ENCODE data around the gene FCSK.

FCSK gene

DNA sequence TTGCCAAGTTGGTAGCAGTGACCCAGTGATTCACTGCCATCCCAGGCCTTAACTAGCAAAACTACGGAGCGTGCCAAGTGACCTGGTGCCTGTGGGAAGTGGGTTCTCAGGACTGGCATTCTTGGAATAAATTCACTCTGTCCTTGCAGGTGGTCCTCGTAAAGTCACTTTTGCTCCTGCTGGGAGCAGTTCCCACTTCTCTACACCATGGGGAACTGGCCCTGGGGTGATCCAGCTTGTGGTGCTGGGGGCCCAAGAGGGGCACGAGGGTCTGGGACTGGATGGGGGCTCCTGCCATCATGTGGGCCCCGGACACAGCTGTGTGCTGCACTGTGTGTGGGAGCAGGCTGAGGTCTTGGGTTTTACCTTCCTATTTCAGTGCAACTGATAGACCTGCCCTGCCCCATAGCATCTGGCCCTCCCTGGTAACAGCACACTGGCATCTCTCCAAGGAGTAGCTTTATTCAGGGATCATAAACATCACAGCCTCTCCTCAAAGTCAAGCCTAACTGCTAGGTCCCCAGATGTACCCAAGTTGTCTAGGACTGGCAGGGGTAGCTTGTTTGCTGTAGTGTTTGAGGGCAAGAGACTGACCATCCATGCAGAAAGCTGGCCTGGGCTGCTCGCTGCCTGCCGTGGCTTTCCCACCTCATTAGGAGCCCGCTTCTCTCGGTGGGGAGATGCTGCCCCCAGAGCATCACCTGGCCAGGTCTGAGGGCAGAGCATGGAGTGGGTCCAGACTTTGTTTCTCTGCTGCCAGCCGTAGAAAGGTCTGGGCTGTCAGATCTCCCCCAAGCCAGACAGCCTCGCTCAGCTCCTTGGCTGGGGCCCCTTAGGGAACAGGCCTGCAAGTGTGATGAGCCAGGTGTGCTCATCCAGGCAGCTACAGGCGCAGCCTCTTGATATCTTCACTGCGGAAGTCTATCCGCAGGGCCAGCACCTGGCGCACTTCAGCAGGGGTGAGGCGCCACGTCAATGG is 26.0 kb downstream of the FCSK start:
- no peak for DNase-seq (ENCODE audit: low spot score)

DNA sequence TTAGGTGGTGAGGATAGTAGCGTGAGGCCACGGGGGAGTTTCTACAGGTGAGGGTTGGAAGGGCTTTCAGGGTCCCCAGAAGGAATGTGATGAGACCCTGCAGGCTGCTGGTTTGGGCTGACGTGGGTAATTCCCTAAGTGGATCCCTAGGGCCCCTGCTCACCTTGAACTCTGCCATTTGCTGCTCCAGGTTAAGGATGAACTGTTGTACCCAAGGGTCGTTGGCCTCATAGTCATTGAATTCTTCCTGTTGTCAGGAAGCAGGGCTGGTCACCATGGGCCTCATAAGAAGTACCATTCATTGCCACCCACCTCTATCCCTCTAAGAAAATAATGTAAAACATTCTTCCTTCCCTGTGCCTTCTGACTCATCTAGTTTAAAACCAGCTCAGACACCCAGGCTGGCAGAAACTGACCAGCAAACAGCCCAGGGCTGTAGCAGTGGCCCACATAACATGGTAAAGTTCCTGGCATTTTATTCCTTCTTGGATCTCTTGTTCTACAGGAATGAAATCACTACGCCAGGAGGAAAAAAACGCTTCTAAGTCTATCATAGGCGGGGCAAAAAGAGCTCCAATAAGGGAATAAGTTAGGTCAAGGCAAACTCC is 27.6 kb downstream of the FCSK start:
- no peak for DNase-seq (ENCODE audit: low spot score)

DNA sequence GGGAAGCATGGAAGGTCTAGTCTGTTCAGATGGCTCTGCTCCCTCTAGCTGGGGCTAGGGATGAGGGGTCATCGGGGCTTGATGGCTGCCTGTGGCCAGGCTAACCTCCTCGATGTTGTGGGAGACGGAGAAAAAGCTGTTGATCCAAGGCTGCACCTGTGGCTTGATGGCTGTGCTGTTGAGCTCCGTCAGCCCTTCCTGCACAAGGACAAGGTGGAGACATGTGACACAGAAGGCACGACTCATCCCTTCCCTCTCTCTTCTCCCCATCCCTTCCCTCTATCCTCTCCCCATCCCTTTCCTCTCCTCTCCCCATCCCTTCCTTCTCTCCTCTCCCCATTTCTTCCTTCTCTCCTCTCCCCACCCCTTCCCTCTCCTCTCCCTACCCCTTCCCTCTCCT is 28.2 kb downstream of the FCSK start:
- DNase-seq (ENCODE audit: low spot score): no peak

DNA sequence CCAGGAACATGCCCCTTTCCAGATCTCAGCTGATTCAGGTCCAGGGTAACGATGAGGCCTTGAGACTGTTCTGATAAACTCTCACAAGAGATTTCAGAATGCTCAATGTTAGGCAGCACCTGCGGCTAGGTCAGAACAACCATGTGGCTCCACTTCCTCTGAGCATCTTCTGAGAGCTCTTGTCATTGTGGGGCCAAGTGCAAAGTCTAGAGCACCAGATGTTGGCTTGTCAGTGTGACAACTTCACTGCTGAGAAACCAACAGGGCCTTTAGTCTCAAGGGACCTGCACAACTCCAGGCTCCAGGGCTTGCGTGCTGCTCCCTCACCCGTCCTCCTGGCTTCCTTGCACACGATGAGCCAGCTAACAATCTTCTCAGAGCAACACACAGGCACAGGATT is 29.0 kb downstream of the FCSK start:
- peak; percentile 87 for DNase-seq (ENCODE audit: low spot score)

DNA sequence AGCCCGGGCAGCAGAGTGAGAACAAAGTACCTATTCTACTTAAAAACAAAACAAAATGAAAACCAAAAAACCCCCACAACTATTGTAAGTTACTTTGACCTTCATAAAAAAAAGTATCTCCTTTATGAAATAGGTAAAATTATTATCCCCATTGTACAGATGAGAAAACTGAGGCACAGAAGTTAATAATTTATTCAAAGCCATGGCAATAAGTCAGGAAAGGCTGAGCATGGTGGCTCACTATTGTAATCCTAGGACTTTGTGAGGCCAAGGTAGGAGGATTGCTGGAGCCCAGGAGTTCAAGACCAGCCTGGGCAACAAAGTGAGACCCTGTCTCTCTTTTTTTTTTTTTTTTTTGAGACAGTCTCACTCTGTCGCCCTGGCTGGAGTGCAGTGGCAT is 30.5 kb downstream of the FCSK start:
- DNase-seq (ENCODE audit: low spot score): no peak

DNA sequence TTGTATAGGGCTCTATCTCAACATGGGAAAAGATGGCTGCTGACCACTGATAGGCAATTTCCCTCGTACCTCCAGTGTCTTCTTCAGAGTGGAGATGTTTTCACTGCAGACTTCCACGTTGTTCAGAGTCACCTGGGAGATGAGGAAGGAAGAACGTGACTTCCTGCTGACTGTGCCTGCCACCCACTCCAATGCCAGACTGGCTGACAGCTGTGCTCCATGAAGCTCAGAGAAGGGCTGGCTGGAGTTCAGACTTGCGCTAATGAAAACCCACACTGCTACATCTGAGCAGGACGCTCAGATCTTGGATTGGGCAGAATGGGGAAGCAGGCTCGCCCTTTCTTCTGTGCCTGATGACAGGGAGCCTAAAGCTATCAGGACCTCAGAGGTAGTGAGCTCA is 35.9 kb downstream of the FCSK start:
- no peak for DNase-seq (ENCODE audit: low spot score)

DNA sequence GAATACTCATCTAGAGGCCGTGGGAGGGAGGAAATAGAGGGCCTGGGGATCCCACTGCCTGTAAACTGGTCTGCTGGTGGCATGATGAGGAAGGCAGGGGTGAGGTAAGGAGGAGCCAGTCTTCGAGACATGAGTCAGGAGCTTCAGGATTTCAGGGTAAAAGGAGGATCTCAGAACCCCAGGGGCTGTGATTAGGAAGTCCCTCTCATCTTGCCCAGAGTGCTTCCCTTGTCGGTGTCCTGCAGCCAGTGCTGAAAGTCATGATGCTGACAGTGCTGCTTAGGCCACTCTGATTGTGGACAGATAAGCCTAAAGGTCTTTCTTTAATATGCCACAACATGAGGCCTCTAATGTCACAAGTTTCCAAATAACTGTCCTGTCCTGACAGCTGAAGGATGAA is 39.4 kb downstream of the FCSK start:
- DNase-seq (ENCODE audit: low spot score): no peak

DNA sequence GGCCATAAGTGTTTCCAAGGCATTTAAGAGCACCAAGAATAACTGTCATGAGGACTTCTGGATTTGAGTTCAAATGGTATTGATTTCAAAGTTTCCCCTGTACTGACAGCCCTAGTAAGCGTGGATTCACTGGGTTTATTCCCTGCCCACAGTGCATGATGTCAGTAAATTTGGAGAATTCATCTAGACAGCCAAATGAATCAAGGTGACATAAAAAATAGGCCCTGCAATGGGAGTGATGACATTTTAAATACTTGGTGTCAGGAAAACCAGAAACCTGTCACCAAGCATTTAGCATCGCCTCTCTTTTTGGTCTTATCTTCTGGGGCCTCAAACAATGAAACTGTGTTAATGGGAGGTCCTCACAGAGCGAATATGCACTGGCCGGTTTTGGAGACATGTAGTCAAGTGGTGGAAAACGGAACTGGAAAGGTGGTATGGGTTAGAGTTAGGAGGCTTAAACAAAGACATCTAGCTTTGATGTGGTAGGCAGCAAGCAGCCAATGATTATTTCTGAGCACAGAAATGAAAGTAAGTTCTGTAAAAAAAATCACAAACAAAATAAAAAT is 39.9 kb downstream of the FCSK start:
- no peak for DNase-seq (ENCODE audit: low spot score)

DNA sequence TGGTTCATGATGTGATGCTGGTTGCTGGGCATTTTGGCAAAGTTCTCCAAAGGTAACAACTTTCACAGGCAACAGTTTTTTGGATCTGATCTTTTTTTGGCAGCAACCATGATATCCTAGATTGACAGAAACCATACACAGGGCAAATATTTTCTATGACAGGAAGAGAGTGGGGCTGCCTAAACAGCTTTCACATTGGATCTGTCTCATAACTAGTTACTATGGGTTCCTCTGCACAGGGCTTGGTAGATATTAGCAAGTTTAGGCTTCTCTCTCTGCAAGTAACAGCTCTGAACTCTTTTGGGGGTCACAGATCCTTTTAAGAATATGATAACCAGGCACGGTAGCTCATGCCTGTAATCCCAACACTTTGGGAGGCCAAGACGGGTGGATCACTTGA is 40.4 kb downstream of the FCSK start:
- no peak for DNase-seq (ENCODE audit: low spot score)

DNA sequence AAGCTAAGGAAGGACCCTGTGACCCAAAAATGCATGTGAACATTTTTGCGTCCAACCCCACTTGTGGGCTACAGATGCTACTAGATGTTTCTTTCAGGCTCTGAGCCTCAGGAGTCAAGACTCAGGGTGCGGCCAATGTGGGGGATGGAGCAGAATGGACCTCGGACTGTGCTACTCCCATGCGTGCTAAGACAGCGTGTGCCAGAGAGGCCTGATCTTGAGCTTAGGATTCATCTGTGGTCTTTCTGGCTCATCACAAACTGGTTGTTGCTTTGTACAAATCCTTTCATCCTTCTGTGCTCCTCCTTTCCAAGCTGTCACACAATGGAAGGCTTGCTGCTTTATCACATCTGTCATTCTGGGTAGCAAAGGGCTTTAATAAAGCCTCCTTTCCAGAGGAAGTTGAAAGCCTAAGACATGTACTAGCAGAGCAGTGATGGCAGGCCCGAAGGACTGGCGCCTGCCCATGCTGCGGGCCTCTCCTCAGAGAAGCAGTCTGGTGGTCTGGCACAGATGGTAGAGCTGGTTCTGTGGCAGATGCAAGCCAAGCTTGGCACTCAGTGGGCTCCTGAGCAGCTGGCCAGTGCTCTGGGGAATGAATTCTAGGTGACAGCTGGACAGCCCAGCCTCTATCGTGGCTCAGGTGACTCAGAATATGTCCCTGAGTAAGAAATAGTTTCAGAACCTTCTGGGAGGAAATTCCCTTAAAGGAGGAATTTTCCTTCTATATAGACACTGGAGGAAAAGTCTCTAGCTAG is 41.2 kb downstream of the FCSK start:
- DNase-seq (ENCODE audit: low spot score): no peak

DNA sequence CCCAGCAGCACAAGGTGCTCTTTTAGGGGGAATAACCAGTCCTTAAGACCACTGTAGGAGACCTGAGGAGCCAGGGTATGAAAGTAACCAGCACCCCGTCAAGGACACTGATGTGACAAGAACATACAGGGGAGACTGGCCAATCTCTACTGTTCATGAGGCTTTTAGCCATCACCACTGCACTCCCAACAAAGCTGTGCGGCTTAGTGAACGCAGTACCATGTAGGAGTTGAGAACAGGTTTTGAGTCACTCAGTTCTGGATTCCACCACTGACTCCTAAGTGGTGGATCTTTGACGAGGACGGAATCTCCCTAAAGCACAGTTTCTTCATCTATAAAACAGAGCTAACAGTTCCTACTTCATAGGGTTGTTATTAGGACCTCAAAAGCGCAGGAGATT is 42.1 kb downstream of the FCSK start:
- DNase-seq (ENCODE audit: low spot score): no peak

DNA sequence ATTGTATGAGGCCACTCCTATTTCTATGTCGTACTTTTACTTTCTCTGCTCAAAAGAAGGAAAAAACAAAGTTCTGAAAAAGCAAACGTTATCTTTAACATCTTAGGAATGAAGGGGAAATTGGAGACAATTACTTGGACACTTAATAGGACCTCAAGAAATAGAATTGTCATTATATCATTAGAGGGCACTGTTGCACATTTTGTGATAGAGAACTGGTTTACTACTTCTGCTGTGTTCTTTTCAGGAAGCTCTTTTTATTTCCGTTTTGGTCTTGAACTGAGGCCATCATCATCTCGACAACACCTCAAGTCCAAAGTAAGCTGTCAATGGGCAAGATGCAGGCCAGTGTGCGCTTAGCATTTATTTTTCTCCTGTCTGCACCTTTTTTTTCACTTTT is 54.4 kb downstream of the FCSK start:
- peak; percentile 67 for DNase-seq (ENCODE audit: low spot score)

DNA sequence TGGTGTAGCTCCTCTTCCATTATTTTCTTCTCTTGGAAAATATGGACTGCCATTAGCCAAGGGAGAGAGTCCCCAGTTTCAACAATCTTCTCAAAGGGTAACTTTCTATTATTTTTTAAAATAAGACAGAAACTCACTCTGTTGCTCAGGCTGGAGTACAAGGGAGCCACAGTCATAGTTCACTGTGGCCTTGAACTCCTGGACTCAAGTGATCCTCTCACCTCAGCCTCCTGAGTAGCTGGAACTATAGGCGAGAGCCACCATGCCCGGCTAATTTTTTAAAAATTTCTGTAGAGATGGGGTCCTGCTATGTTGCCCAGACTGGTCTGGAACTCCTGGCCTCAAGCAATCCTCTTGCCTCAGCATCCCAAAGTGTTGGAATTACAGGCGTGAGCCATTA is 55.8 kb downstream of the FCSK start:
- no peak for DNase-seq (ENCODE audit: low spot score)

DNA sequence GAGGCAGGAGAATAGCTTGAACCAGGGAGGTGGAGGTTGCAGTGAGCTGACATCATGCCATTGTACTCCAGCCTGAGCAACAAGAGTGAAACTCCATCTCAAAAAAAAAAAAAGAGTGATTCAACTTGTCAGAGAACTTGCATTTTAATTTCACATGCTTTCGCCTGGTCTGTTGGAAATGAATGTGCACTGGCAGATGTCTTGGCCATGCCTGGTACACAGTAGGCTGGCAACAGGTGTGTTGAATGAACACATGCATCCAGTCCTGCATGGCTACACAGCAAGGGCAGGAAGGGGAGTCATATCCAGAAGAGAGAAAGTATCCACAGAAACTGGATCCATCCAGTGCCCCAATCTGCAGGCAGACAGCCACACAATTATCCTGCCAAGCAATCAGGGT is 57.4 kb downstream of the FCSK start:
- no peak for DNase-seq (ENCODE audit: low spot score)

DNA sequence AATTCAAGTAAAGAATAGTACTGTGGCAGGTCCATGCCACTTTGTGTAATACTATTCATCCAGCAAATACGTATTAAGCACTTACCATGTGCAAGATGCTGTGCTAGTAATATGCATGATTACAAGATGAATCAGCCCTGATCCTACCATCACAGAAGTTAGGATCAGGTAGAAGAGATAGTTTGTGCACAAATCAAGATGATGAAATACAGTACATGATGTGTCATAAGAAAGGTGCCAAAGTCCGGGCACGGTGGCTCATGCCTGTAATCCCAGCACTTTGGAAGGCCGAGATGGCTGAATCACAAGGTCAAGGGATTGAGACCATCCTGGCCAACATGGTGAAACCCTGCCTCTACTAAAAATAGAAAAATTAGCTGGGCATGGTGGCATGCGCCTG is 58.1 kb downstream of the FCSK start:
- no peak for DNase-seq (ENCODE audit: low spot score)

DNA sequence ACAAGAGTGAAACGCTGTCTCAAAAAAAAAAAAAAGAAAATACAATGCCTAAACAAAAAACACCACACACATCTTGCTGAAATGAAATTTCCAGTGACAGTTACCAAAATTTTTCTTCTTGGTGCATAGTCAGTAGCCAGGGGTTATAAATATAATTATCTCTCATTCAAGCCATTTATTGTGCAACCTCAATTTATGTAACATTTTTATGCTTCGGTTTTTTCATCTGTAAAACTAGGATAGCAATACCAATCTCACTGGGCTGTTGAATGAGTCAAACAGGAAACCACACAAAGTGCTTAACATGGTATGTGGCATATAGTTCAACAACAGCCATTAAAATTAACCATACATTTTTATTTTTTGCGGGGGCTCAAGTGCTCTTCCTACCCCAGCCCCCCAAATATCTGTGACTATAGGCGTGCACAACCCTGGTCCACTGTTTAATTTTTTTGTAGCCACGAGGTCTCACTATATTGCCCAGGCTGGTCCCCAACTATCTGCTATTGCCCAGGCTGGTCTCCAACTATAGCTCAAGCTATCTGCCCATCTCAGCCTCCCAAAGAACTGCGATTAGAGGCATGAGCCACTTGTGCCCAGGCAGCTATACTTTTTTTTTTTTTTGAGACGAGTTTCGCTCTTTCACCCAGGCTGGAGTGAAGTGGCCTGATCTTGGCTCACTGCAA is 66.4 kb downstream of the FCSK start:
- no peak for DNase-seq (ENCODE audit: low spot score)

DNA sequence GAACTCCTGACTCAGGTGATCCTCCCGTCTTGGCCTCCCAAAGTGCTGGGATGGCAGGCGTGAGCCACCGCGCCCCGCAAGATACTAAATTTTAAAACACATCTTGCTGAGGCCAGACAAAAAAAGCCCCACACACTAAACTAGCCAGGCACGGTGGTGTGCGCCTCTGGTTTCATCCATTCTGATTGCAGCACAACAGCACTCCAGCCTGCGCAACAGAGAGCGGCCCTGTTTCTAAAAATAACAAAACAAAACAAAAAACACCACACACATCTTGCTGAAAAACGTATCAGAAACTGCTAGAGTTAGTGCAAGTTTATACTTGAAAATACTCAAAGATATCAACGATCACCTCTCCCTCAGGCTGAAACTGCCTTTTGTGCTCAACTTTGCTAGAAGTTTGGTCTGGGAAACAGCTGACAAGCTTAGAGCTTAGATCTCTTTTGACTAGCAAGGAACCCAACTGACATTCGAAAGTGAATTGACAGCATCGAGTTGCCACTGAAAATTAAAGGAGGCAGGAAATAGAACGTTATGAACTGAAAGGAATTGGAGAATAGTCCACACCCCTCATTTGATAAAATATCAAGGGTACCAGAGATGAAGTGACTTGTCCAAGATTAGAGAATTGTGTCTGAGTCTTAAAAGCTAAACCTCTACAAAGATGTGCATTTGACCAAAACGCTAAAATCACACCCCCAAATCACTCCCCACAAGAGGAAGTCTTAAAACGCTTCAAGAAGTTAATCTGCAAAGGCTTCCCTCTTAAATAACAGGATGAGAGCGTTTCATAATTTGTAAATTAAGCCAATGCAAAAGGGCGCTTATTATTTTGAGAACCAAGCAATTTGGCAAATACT is 68.1 kb downstream of the FCSK start:
- peak; percentile 47 for DNase-seq (ENCODE audit: low spot score)

DNA sequence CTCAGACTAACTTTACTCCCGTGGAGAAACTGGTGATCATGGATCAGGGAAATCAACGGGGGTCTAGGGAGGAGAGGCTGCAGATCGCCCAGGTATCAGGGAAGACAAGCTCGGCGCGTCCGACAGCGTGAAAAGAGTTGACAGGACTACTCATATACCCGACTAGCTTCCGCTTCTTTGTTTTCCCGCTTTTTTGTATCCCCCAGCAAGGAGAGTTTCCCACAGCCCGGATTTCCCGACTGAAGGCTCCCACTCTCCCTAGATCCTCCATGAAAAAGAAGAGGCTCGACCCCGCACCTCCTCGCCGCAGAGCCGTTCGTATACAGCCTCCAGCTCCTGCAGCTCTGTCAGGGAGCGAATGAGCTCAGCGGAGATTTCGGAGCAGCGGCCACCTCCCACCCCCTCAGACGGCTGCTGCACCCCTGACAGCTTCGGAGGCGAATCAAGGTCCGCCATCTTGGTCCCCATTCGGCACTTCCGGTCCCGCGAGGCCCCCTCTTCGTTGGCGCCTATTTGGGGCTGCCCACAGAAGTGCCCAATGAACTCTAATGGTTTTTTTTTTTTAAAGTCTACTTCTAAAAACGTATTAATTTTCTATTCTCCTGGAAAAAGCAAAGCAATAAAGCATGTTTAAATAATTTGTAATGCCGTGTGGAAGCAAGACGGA is 68.8 kb downstream of the FCSK start, which contains the start of gene COG4:
COG4 (minus strand) TSS at position 479 of the 667 bp plus-strand sequence; CDS start at position 468, 11 bp downstream.
- peak; percentile 95 for DNase-seq (ENCODE audit: low spot score)

DNA sequence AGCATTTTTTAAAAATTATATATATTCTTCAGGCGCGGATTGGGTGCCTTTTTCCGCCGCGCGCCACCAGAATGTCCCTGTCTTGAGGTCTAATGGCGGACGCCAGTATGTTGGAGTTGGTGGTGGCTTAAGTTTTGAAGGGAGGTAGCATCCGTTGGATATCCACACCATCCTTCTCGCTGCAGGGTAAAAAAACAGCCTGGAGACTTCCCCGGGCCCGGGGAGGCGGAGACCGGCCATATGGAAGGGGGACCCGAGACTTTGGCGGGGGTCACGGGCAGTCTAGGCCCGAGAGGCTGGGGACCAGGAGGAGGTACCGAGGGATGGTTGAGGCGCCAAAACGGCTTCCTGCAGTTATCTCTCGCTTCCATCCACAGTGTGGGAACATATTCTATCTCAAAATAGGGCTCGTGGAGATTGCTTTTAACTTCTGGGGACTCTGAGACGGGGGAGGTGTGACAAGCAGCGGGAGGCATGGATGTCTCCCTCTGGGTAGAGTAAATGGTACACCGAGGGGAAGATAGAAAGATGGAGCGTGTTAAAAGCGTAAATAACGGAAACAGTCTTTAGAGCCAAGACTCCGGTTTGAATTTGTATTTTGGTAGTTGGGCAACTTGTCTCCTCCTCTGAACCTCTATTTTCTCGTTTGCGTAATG is 69.5 kb downstream of the FCSK start, which contains the start of gene SF3B3:
SF3B3 (plus strand) TSS at position 74 of the 656 bp plus-strand sequence. CDS start 2,841 bp downstream, outside the sequence.
- DNase-seq (ENCODE audit: low spot score): peak; percentile 84

All from NAMALWA (cell line).